GM12891 (cell line): ENCODE results near the gene TIE1.

Experiments used
- PAX5 ChIP-seq: IDR thresholded peaks from 2 replicates; pipeline ENCODE4 v1.6.1; 2011; ENCODE audit warnings: low read length, moderate library complexity, mild to moderate bottlenecking; ENCODE audit not compliant: insufficient read depth, severe bottlenecking
- POLR2A ChIP-seq: IDR thresholded peaks from 2 replicates; pipeline ENCODE4 v1.6.1; 2011; ENCODE audit warnings: low read depth, low read length, control low read depth
- POLR2AphosphoS5 ChIP-seq: IDR thresholded peaks from 2 replicates; pipeline ENCODE4 v1.6.1; 2011; ENCODE audit warnings: low read depth, low read length, control low read depth
- SPI1 ChIP-seq: IDR thresholded peaks from 2 replicates; pipeline ENCODE4 v1.6.1; 2011; ENCODE audit warnings: low read depth, low read length, control low read depth
- TAF1 ChIP-seq: IDR thresholded peaks from 2 replicates; pipeline ENCODE4 v1.6.1; 2011; ENCODE audit warnings: low read depth, low read length, control low read depth

DNA sequence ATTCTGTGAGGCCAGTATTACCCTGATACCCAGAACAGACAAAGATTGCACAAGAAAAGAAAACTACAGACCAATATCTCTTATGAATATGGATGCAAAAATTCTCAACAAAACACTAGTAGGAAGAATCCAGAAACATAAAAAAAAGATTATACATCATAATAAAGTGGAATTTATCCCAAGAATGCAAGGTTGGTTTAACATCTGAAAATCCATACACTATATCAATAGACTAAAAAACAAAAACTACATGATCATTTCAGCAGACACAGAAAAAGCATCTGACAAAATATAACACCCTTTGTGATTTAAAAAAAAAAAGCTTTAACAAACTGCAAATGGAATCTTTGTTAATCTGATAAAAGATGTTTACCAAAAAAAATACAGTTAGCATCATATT is 24.6 kb downstream of the TIE1 start:
- TF ChIP-seq POLR2AphosphoS5 = no peak
- no peak for TF ChIP-seq PAX5
- TF ChIP-seq TAF1 = no peak
- TF ChIP-seq POLR2A = no peak
- no peak for TF ChIP-seq SPI1
